Panc1 (cell line): ENCODE results near the gene SESTD1.

Experiments
- POLR2AphosphoS5 ChIP-seq: IDR thresholded peaks from 2 replicates; pipeline ENCODE4 v1.6.1; 2012; ENCODE audit warnings: mild to moderate bottlenecking, low read depth, low read length, moderate library complexity
- TCF7L2 ChIP-seq: IDR thresholded peaks from 2 replicates; pipeline ENCODE4 v1.6.1; 2011; ENCODE audit warnings: mild to moderate bottlenecking, low read depth, low read length, inconsistent platforms
- TF ChIP-seq, protein P1 (sequence below): fragments of 450-650 bp; IDR thresholded peaks from 2 replicates; pipeline ENCODE4 v1.5.1; 2017; ENCODE audit warnings: mild to moderate bottlenecking
- TF ChIP-seq, protein P2 (sequence below), 2 experiments: IDR thresholded peaks; 2 replicates each; pipeline ENCODE4 v1.6.1; 2011 to 2012; ENCODE audit warnings: low read depth in 2 of 2, control low read depth in 1 of 2, low read length in 1 of 2, mild to moderate bottlenecking in 1 of 2, moderate library complexity in 1 of 2; ENCODE audit not compliant: insufficient read depth in 1 of 2

DNA sequence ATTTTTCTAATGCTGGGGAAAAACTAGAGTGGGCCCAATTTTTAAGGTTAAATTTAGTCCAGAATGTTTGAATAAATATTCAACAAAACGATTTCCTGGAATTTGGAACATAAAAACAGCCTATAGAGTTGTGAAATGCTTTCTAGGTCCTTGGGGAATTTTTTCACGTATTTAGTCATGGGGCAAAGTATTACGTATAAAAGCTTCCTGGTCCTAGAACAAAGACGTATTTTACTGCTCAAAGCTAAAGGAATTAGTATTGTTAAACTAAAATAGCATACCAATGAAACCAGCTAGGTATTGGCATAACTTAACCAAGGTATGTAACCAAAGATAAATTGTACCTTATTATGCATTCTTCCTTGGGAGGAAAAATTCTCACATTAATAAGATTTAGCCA is 1.6 kb downstream of the SESTD1 start:
- TF ChIP-seq POLR2AphosphoS5 (no peak), TCF7L2 (no peak)
- TF ChIP-seq, protein P1, sequence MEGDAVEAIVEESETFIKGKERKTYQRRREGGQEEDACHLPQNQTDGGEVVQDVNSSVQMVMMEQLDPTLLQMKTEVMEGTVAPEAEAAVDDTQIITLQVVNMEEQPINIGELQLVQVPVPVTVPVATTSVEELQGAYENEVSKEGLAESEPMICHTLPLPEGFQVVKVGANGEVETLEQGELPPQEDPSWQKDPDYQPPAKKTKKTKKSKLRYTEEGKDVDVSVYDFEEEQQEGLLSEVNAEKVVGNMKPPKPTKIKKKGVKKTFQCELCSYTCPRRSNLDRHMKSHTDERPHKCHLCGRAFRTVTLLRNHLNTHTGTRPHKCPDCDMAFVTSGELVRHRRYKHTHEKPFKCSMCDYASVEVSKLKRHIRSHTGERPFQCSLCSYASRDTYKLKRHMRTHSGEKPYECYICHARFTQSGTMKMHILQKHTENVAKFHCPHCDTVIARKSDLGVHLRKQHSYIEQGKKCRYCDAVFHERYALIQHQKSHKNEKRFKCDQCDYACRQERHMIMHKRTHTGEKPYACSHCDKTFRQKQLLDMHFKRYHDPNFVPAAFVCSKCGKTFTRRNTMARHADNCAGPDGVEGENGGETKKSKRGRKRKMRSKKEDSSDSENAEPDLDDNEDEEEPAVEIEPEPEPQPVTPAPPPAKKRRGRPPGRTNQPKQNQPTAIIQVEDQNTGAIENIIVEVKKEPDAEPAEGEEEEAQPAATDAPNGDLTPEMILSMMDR, result no peak
- TF ChIP-seq, protein P2, sequence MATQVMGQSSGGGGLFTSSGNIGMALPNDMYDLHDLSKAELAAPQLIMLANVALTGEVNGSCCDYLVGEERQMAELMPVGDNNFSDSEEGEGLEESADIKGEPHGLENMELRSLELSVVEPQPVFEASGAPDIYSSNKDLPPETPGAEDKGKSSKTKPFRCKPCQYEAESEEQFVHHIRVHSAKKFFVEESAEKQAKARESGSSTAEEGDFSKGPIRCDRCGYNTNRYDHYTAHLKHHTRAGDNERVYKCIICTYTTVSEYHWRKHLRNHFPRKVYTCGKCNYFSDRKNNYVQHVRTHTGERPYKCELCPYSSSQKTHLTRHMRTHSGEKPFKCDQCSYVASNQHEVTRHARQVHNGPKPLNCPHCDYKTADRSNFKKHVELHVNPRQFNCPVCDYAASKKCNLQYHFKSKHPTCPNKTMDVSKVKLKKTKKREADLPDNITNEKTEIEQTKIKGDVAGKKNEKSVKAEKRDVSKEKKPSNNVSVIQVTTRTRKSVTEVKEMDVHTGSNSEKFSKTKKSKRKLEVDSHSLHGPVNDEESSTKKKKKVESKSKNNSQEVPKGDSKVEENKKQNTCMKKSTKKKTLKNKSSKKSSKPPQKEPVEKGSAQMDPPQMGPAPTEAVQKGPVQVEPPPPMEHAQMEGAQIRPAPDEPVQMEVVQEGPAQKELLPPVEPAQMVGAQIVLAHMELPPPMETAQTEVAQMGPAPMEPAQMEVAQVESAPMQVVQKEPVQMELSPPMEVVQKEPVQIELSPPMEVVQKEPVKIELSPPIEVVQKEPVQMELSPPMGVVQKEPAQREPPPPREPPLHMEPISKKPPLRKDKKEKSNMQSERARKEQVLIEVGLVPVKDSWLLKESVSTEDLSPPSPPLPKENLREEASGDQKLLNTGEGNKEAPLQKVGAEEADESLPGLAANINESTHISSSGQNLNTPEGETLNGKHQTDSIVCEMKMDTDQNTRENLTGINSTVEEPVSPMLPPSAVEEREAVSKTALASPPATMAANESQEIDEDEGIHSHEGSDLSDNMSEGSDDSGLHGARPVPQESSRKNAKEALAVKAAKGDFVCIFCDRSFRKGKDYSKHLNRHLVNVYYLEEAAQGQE (IDR thresholded peaks at IDR 0.05; ENCODE audit: insufficient read depth in 1 of 2, low read depth in 2 of 2, low read length in 1 of 2), result no peak
